GM12864 (cell line): ENCODE data around the gene EXOC6B.
"Not testable (repeated sequence)": the region's sequence is repeated elsewhere in the genome, so short reads cannot be mapped to it uniquely, and the experiment has no call there.

ENCODE experiments used
- DNase-seq: peaks from one replicate; pipeline ENCODE4 v3.0.0-alpha.2; 2011; ENCODE audit warnings: low read depth
- H3K4me3 ChIP-seq: 2 replicates; pipeline ENCODE4 v1.5.1; 2011; ENCODE audit warnings: mild to moderate bottlenecking, low read depth, low read length, control low read depth
- TF ChIP-seq, protein P1 (sequence below): IDR thresholded peaks from 2 replicates; pipeline ENCODE4 v1.5.1; 2011; ENCODE audit warnings: low read depth, mild to moderate bottlenecking, moderate library complexity, low read length, control low read depth, inconsistent platforms; ENCODE audit errors: missing control alignments

EXOC6B gene

DNA sequence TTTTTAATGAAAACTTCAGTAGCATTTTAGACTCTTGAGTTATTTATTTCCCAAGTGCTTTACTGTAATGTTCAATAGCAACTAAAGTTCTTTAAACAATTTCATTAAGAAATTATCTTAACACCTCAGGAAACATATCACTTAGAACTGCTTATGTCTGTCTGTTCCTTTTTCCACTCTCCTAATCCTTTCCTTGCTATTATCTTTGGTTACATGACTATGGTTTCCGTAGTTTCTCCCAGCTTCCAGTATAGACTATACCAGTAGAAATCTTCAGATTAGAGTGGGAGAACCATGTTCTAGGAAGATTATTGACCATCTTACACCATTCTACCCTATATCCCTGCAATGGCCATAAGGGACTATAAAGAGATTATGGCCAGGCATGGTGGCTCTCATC is 280.0 kb downstream of the EXOC6B start:
- TF ChIP-seq, protein P1, sequence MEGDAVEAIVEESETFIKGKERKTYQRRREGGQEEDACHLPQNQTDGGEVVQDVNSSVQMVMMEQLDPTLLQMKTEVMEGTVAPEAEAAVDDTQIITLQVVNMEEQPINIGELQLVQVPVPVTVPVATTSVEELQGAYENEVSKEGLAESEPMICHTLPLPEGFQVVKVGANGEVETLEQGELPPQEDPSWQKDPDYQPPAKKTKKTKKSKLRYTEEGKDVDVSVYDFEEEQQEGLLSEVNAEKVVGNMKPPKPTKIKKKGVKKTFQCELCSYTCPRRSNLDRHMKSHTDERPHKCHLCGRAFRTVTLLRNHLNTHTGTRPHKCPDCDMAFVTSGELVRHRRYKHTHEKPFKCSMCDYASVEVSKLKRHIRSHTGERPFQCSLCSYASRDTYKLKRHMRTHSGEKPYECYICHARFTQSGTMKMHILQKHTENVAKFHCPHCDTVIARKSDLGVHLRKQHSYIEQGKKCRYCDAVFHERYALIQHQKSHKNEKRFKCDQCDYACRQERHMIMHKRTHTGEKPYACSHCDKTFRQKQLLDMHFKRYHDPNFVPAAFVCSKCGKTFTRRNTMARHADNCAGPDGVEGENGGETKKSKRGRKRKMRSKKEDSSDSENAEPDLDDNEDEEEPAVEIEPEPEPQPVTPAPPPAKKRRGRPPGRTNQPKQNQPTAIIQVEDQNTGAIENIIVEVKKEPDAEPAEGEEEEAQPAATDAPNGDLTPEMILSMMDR, result no peak
- H3K4me3 ChIP-seq, result no peak overlapping the region
- DNase-seq, result no peak

GRCh38 chr2:72544554-72544953 is 281.3 kb downstream of the EXOC6B start:
- no peak for DNase-seq
- TF ChIP-seq, protein P1, result no peak

DNA sequence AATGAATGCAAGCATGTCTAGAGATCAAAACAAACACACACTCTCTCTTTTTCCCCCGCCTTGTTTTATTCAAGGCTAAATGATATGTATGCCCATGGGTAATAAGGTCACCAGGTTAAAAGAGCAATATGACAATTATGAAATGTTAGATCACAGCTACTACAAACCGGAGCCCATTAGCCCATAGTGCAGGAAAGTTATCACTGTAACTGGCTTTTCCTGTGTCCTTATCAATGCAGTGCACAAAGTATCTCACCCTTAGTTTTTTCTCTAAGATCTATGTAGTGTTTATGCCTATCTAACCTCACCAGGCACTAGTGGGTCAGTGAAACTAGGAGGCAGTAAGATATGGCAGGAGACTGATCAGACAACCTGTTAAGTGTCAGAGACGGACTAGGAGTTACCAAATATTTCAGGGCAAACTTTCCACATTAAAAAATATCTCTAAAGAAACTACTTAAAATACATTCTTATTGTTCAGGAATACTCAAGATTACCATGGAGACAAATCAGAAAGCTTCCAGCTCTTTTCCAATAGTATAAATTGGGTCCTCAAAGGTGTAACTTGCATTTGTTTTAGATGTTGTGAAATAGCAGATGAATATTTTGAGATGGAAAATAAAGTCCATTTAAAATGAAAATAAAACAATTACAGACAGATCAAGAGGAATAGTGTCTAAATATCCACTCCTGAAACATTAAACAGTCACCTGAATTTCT is 282.2 kb downstream of the EXOC6B start:
- no peak overlapping the region for H3K4me3 ChIP-seq
- no peak for DNase-seq
- TF ChIP-seq, protein P1, result no peak

More at GRCh38 chr2:72544554-72544953, 281.3 kb downstream of the EXOC6B start:
- H3K4me3 ChIP-seq, result no peak overlapping the region

DNA sequence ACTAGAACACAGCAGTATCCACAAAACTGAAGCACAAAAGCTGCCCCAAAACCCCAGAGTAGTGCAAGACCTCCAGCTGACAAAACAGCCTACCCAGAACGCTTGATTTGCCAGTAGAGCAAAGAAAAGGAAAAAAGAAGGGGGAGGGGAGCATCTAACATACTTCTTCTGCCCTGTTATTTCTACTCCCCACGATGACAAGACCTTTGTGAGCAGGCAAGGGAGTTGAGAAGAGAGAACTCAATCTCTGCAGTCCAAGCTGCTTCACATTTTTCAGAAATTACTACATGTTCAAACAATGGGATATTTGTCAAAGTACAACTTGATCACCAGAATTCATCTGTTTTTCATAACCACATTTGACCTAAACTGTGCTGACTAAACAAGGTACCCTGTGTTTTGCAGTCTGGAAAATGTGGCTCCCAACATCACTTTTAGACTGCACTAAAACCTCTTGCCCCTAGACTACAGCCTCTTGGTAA is 286.7 kb downstream of the EXOC6B start:
- TF ChIP-seq, protein P1, result no peak
- no peak overlapping the region for H3K4me3 ChIP-seq
- no peak for DNase-seq

- TF ChIP-seq, protein P1, result no peak
Observed at GRCh38 chr2:72538486-72538885, 287.3 kb downstream of the EXOC6B start.

DNA sequence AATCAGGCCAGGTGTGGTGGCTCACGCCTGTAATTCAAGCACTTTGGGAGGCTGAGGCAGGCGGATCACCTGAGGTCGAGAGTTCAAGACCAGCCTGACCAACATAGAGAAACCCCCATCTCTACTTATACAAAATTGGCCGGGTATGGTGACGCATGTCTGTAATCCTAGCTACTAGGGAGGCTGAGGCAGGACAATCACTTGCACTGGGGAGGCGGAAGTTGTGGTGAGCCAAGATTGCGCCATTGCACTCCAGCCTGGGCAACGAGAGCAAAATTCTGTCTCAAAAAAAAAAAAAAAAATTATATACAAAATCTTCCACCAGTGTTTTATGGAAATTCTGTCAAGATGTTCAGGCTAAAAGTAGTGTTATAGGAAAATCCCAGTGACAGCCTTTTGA is 290.2 kb downstream of the EXOC6B start:
- not testable (repeated sequence) for H3K4me3 ChIP-seq, DNase-seq

More at GRCh38 chr2:72538486-72538885, 287.3 kb downstream of the EXOC6B start:
- no peak for DNase-seq
- no peak overlapping the region for H3K4me3 ChIP-seq

DNA sequence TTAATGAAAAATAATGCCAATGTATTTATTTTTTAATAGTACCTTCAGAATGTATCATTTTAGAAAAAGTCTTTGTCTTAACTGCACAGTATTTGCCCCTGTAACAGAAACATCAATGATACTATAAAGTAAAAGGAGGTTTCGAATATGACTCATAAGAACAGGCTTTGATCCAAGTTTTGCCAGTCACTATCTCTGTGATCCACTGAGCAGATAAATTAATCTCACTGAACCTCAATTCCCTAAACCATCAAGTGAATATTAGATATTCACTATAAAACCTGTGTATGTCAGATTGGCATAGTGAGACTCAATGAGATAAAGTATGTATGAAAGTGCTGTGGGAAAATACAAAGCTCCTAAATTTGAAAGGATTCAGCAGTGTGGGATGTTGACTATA is 292.1 kb downstream of the EXOC6B start:
- TF ChIP-seq, protein P1, result no peak
- DNase-seq, result no peak
- no peak overlapping the region for H3K4me3 ChIP-seq
